ENCODE data around the gene RHOG.

DNA sequence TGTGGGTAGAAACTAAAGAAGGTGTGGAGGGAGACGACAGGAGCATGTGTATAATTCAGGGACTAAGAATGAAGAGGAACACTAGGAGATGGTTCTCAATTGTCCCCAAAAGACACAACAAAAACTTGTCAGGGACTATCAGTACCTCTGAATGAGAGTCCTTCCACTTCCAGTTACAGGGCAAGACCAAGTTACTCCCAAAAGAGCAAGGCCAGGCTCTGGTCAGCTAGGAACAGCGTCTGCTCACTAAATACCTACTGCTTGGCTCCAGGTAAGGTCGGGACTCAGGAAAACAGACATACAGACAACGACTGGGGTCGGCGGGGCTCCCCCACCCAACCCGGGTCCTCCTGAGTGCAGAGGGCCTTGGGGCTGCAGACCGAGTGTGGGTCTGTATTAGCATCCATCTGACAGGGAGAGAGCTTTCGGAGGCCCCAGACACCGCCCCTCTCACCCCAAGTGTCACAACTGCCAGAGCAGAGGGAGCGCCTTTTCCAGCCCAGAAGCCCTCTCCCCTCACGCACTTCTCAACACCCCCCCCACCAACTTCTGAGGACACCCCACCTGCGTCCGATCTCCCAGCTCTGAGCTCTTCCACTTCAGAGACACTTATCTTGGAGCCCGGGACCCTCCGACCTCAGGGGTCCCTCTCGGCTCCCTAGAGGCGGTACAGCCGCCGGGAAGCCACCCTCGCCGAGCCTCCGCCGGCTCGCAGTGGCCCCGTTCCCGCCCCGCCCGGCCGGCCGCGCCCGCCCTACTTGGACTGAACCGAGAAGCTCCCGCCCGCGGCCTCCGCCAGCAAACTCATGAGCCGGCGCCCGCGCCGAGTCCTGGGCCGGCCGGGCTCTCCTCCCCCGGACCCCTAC lies 522 bp downstream of the RHOG start:
- TF ChIP-seq POLR2A (IDR thresholded peaks at IDR 0.05): no peak
- TF ChIP-seq, protein P1, sequence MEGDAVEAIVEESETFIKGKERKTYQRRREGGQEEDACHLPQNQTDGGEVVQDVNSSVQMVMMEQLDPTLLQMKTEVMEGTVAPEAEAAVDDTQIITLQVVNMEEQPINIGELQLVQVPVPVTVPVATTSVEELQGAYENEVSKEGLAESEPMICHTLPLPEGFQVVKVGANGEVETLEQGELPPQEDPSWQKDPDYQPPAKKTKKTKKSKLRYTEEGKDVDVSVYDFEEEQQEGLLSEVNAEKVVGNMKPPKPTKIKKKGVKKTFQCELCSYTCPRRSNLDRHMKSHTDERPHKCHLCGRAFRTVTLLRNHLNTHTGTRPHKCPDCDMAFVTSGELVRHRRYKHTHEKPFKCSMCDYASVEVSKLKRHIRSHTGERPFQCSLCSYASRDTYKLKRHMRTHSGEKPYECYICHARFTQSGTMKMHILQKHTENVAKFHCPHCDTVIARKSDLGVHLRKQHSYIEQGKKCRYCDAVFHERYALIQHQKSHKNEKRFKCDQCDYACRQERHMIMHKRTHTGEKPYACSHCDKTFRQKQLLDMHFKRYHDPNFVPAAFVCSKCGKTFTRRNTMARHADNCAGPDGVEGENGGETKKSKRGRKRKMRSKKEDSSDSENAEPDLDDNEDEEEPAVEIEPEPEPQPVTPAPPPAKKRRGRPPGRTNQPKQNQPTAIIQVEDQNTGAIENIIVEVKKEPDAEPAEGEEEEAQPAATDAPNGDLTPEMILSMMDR (IDR thresholded peaks at IDR 0.05): no peak
